HG02763 (cell line): Measurements from ENCODE around the gene AGMO.
"Not testable (repeated sequence)": the region's sequence is repeated elsewhere in the genome, so short reads cannot be mapped to it uniquely, and the experiment has no call there.

Experiments used
- ATAC-seq: cut with Tn5 transposase; IDR thresholded peaks from one replicate; pipeline ENCODE4 v1.9.1; 2021; ENCODE audit warnings: mild to moderate bottlenecking, moderate library complexity; ENCODE audit not compliant: unreplicated experiment

The AGMO gene

GRCh38 chr7:15332956-15333355 is 228.9 kb downstream of the AGMO start:
- ATAC-seq: no peak

- no peak for ATAC-seq
Measured at GRCh38 chr7:15330943-15331342, 230.9 kb downstream of the AGMO start.

- ATAC-seq: no peak
Measured at GRCh38 chr7:15327001-15327400, 234.8 kb downstream of the AGMO start.

- no peak for ATAC-seq
Measured at GRCh38 chr7:15326044-15326644, 235.7 kb downstream of the AGMO start.

GRCh38 chr7:15323550-15323949 is 238.3 kb downstream of the AGMO start:
- ATAC-seq: no peak

GRCh38 chr7:15317215-15317614 is 244.6 kb downstream of the AGMO start:
- ATAC-seq: no peak

GRCh38 chr7:15315678-15316077 is 246.1 kb downstream of the AGMO start:
- ATAC-seq: no peak

GRCh38 chr7:15314922-15315321 is 246.9 kb downstream of the AGMO start:
- no peak for ATAC-seq

- no peak for ATAC-seq
Measured at GRCh38 chr7:15313361-15313760, 248.5 kb downstream of the AGMO start.

- ATAC-seq: no peak
Measured at GRCh38 chr7:15309872-15310271, 251.9 kb downstream of the AGMO start.

- ATAC-seq: no peak
Measured at GRCh38 chr7:15308821-15309220, 253.0 kb downstream of the AGMO start.

GRCh38 chr7:15306296-15306695 is 255.5 kb downstream of the AGMO start:
- ATAC-seq: no peak

- no peak for ATAC-seq
Measured at GRCh38 chr7:15305002-15305600, 256.7 kb downstream of the AGMO start.

GRCh38 chr7:15303357-15303756 is 258.5 kb downstream of the AGMO start:
- no peak for ATAC-seq

- ATAC-seq: not testable (repeated sequence)
Measured at GRCh38 chr7:15300986-15301385, 260.8 kb downstream of the AGMO start.

GRCh38 chr7:15292138-15292537 is 269.7 kb downstream of the AGMO start:
- no peak for ATAC-seq

GRCh38 chr7:15291699-15292098 is 270.1 kb downstream of the AGMO start:
- no peak for ATAC-seq

GRCh38 chr7:15288741-15289140 is 273.1 kb downstream of the AGMO start:
- no peak for ATAC-seq

GRCh38 chr7:15284396-15284795 is 277.4 kb downstream of the AGMO start:
- no peak for ATAC-seq

- ATAC-seq: no peak
Measured at GRCh38 chr7:15280078-15280733, 281.6 kb downstream of the AGMO start.

GRCh38 chr7:15279640-15280039 is 282.2 kb downstream of the AGMO start:
- ATAC-seq: no peak

- ATAC-seq: no peak
Measured at GRCh38 chr7:15257689-15258088, 304.1 kb downstream of the AGMO start.
